BLaER1 treated with 17β-estradiol and CSF1 and Interleukin-3, amounts not matched to agents 10 nM and 100 nM (cell line): ENCODE results near the gene ANKS1A.

Experiments used
- H3K27ac ChIP-seq, 11 experiments: shearing (Covaris generic); formaldehyde crosslinking; 2 replicates each; pipeline ENCODE4 v1.8.1; 2022
- H3K27me3 ChIP-seq, 11 experiments: shearing (Covaris generic); formaldehyde crosslinking; 2 replicates each; pipeline ENCODE4 v1.8.1; 2022
- H3K36me3 ChIP-seq, 11 experiments: shearing (Covaris generic); formaldehyde crosslinking; 2 replicates each; pipeline ENCODE4 v1.8.1; 2022
- H3K4me1 ChIP-seq, 10 experiments: shearing (Covaris generic); formaldehyde crosslinking; 2 replicates each; pipeline ENCODE4 v1.8.1; 2022
- H3K4me2 ChIP-seq, 11 experiments: shearing (Covaris generic); formaldehyde crosslinking; 2 replicates each; pipeline ENCODE4 v1.8.1; 2022
- H3K4me3 ChIP-seq, 10 experiments: shearing (Covaris generic); formaldehyde crosslinking; 2 replicates each; pipeline ENCODE4 v1.8.1; 2022
- H3K9ac ChIP-seq, 11 experiments: shearing (Covaris generic); formaldehyde crosslinking; 2 replicates each; pipeline ENCODE4 v1.8.1; 2022
- H3K9me3 ChIP-seq, 11 experiments: shearing (Covaris generic); formaldehyde crosslinking; replicated peaks in 1 of 11; 2 replicates each; pipeline ENCODE4 v1.8.1; 2022
- H4K20me1 ChIP-seq, 11 experiments: shearing (Covaris generic); formaldehyde crosslinking; 2 replicates each; pipeline ENCODE4 v1.8.1; 2022
- Cebpa-rat ChIP-seq, 11 experiments: shearing (Covaris generic); IDR thresholded peaks; 2 replicates each; pipeline ENCODE4 v1.8.1; 2022

The ANKS1A gene

GRCh38 chr6:34947561-34947960, 58.5 kb downstream of the ANKS1A start:
- Histone ChIP-seq H3K4me2 (no peak overlapping the region), H3K27me3 (no peaks in the 10 kb centered on the region), H3K4me3 (no peak overlapping the region), H3K4me1 (peaks cover 8 to 27% (median 15%) of the 10 kb centered on the region in 10 experiments; a peak in 19 of 20 replicates), H3K9me3 (peaks cover 0 to 14% (median 4%) of the 10 kb centered on the region in 11 experiments; a peak in 8 of 22 replicates), H3K27ac (no peak overlapping the region), H4K20me1 (peaks cover 0 to 13% (median 0%) of the 10 kb centered on the region in 11 experiments; a peak in 3 of 22 replicates), H3K36me3 (peaks cover 0 to 24% (median 5%) of the 10 kb centered on the region in 11 experiments; a peak in 8 of 22 replicates), H3K9ac (no peak overlapping the region)
- TF ChIP-seq Cebpa-rat (IDR thresholded peaks at IDR 0.05) = no peak

- Histone ChIP-seq H3K27me3 (no peaks in the 10 kb centered on the region), H3K27ac (no peak overlapping the region; a peak in 2 of 22 replicates), H4K20me1 (peaks cover 0 to 4% (median 0%) of the 10 kb centered on the region in 11 experiments; a peak in 2 of 22 replicates), H3K4me1 (peaks cover 15 to 48% (median 33%) of the 10 kb centered on the region in 10 experiments), H3K4me2 (peak overlapping the region in 8 of 11 experiments; percentile 8 to 36 (median 26); a peak in 9 of 22 replicates), H3K9me3 (peaks cover 0 to 7% (median 3%) of the 10 kb centered on the region in 11 experiments; a peak in 5 of 22 replicates), H3K4me3 (no peak overlapping the region), H3K36me3 (peaks cover 0 to 10% (median 5%) of the 10 kb centered on the region in 11 experiments; a peak in 7 of 22 replicates), H3K9ac (no peak overlapping the region)
- no peak for TF ChIP-seq Cebpa-rat (IDR thresholded peaks at IDR 0.05)
Observed at GRCh38 chr6:34949636-34950035, 60.6 kb downstream of the ANKS1A start.

- no peak overlapping the region for H3K27ac ChIP-seq
- 0 out of 22 replicates have a peak, but pooled peaks cover 0 to 3% (median 0%) of the 10 kb centered on the region in 11 experiments for H3K9me3 ChIP-seq
- H3K4me2 ChIP-seq = 0 out of 22 replicates have a peak overlapping the region, but pooled peaks of 1 of the 11 experiments have one; percentile 6
- no peaks in the 10 kb centered on the region; a peak in 1 of 22 replicates for H3K36me3 ChIP-seq
- peaks cover 0 to 4% (median 0%) of the 10 kb centered on the region in 11 experiments; a peak in 2 of 22 replicates for H4K20me1 ChIP-seq
- TF ChIP-seq Cebpa-rat (IDR thresholded peaks at IDR 0.05) = no peak
- H3K27me3 ChIP-seq = no peaks in the 10 kb centered on the region
- no peak overlapping the region for H3K4me3 ChIP-seq
- peaks cover 27 to 60% (median 45%) of the 10 kb centered on the region in 10 experiments for H3K4me1 ChIP-seq
- no peak overlapping the region for H3K9ac ChIP-seq
Observed at GRCh38 chr6:34950849-34951248, 61.8 kb downstream of the ANKS1A start.

- Histone ChIP-seq H3K9ac (no peak overlapping the region), H3K4me2 (no peak overlapping the region), H3K27me3 (no peaks in the 10 kb centered on the region), H3K4me1 (peaks cover 36 to 69% (median 54%) of the 10 kb centered on the region in 10 experiments), H3K9me3 (no peaks in the 10 kb centered on the region), H3K36me3 (no peaks in the 10 kb centered on the region; a peak in 1 of 22 replicates), H4K20me1 (no peaks in the 10 kb centered on the region; a peak in 1 of 22 replicates), H3K4me3 (no peak overlapping the region), H3K27ac (no peak overlapping the region)
- no peak for TF ChIP-seq Cebpa-rat (IDR thresholded peaks at IDR 0.05)
Observed at GRCh38 chr6:34951731-34952130, 62.7 kb downstream of the ANKS1A start.

GRCh38 chr6:34953061-34954025, 64.3 kb downstream of the ANKS1A start:
- H3K4me2 ChIP-seq = peak overlapping the region in 8 of 11 experiments; percentile 62 to 85 (median 76); a peak in 14 of 22 replicates
- no peaks in the 10 kb centered on the region; a peak in 1 of 22 replicates for H4K20me1 ChIP-seq
- no peaks in the 10 kb centered on the region for H3K27me3 ChIP-seq
- peaks cover 52 to 83% (median 70%) of the 10 kb centered on the region in 10 experiments for H3K4me1 ChIP-seq
- H3K9me3 ChIP-seq = no peaks in the 10 kb centered on the region
- no peak overlapping the region for H3K9ac ChIP-seq
- H3K4me3 ChIP-seq = no peak overlapping the region
- H3K27ac ChIP-seq = peak overlapping the region in 6 of 11 experiments; percentile 72 to 87 (median 82); a peak in 9 of 22 replicates
- no peak for TF ChIP-seq Cebpa-rat (IDR thresholded peaks at IDR 0.05)
- H3K36me3 ChIP-seq = peaks cover 0 to 5% (median 0%) of the 10 kb centered on the region in 11 experiments; a peak in 4 of 22 replicates

GRCh38 chr6:34955442-34955841, 66.4 kb downstream of the ANKS1A start:
- Histone ChIP-seq H3K4me2 (peak overlapping the region; percentile 40 to 85 (median 71)), H3K9ac (peak overlapping the region; percentile 31 to 70 (median 52); a peak in 19 of 22 replicates), H3K36me3 (peaks cover 0 to 8% (median 0%) of the 10 kb centered on the region in 11 experiments; a peak in 4 of 22 replicates), H3K4me1 (peaks cover 44 to 89% (median 71%) of the 10 kb centered on the region in 10 experiments), H3K9me3 (no peaks in the 10 kb centered on the region), H4K20me1 (no peaks in the 10 kb centered on the region), H3K27me3 (no peaks in the 10 kb centered on the region), H3K4me3 (peak overlapping the region in 2 of 10 experiments; percentile 18 to 20; a peak in 3 of 20 replicates), H3K27ac (peak overlapping the region; percentile 66 to 87 (median 81); a peak in 21 of 22 replicates)
- TF ChIP-seq Cebpa-rat (IDR thresholded peaks at IDR 0.05) = no peak

- Histone ChIP-seq H4K20me1 (no peaks in the 10 kb centered on the region), H3K4me2 (peak overlapping the region; percentile 40 to 85 (median 71)), H3K27me3 (no peaks in the 10 kb centered on the region), H3K27ac (peak overlapping the region; percentile 66 to 87 (median 81)), H3K4me3 (no peak overlapping the region), H3K9ac (peak overlapping the region in 7 of 11 experiments; percentile 3 to 70 (median 50); a peak in 9 of 22 replicates), H3K9me3 (no peaks in the 10 kb centered on the region), H3K36me3 (peaks cover 0 to 8% (median 0%) of the 10 kb centered on the region in 11 experiments; a peak in 4 of 22 replicates), H3K4me1 (peaks cover 61 to 100% (median 87%) of the 10 kb centered on the region in 10 experiments)
- TF ChIP-seq Cebpa-rat (IDR thresholded peaks at IDR 0.05) = no peak
Observed at GRCh38 chr6:34957231-34957783, 68.3 kb downstream of the ANKS1A start.

- H3K27ac ChIP-seq = peak overlapping the region in 6 of 11 experiments; percentile 2 to 87 (median 61); a peak in 7 of 22 replicates
- 0 out of 22 replicates have a peak, but pooled peaks cover 0 to 5% (median 0%) of the 10 kb centered on the region in 11 experiments for H4K20me1 ChIP-seq
- H3K27me3 ChIP-seq = no peaks in the 10 kb centered on the region
- peak overlapping the region; percentile 6 to 85 (median 71); a peak in 18 of 22 replicates for H3K4me2 ChIP-seq
- H3K9me3 ChIP-seq = no peaks in the 10 kb centered on the region
- peak overlapping the region in 3 of 11 experiments; percentile 48 to 52 (median 49); a peak in 5 of 22 replicates for H3K9ac ChIP-seq
- no peak for TF ChIP-seq Cebpa-rat (IDR thresholded peaks at IDR 0.05)
- no peak overlapping the region for H3K4me3 ChIP-seq
- H3K4me1 ChIP-seq = peaks cover 61 to 86% (median 78%) of the 10 kb centered on the region in 10 experiments
- H3K36me3 ChIP-seq = peaks cover 0 to 8% (median 0%) of the 10 kb centered on the region in 11 experiments; a peak in 4 of 22 replicates
Observed at GRCh38 chr6:34958734-34959133, 69.7 kb downstream of the ANKS1A start.
